Heart left ventricle (tissue), 13 donors: ENCODE measurements around the gene ADAM22.

Source experiments
- CTCF ChIP-seq, 12 donors: fragments of 200-600 bp; sonication (generic) in 4 of 12; IDR thresholded peaks; one replicate each; pipeline versions ENCODE4 v1.5.0 to v1.8.0; 2018 to 2022; ENCODE audit warnings: antibody characterized with exemption in 12 of 12, mild to moderate bottlenecking in 5 of 12
- POLR2A ChIP-seq, 2 donors: fragments of 450-650 bp; IDR thresholded peaks; one replicate each; pipeline ENCODE4 v1.6.1; 2017; ENCODE audit warnings: antibody characterized with exemption in 2 of 2, mild to moderate bottlenecking in 2 of 2, moderate library complexity in 2 of 2
- donor health status: ischemic (EF 13 %, LVEDD 7.1; RV severe dilation, severe dysfunction).
- donor health status: DM: no; HTN: yes; CAD: no.
- donor health status: DM: no; HTN: no; CAD: no.
- donor health status: ischemic (EF 25% LVEDD 6.9; RV normal size, moderate dysfunction).
- donor health status: ischemic (EF 25% LVEDD 5.7; RV mildly dilated, moderate dysfunction).
- donor health status: ischemic (EF 35%, LVEDD 5.7; RV mildly dilated, moderate dysfunction).
- donor health status: nonischemic (EF 11% LVEDD 7.7; RV severe dilation, severe dysfunction).
- donor health status: DM: yes; HTN: yes; CAD: no.
- donor health status: PGD.
- donor health status: ischemic (EF 29% LVEDD 5.4; RV normal size, mild dysfunction).
- donor health status: nonischemic (EF 23%, LVEDD 6.1; RV moderate dilation, normal function).

- TF ChIP-seq CTCF (IDR thresholded peaks at IDR 0.05), result no peak
- TF ChIP-seq POLR2A (IDR thresholded peaks at IDR 0.05), result no peak
Measured at GRCh38 chr7:88183051-88183450, 249.0 kb downstream of the ADAM22 start.
